Ramos (cell line): ENCODE measurements around the gene COG5.
"Not testable (repeated sequence)": the region's sequence is repeated elsewhere in the genome, so short reads cannot be mapped to it uniquely, and the experiment has no call there.

ENCODE experiments used
- in situ Hi-C: fragments of 300-500 bp; cut with MboI; formaldehyde crosslinking; loops from one replicate; pipeline ENCODE4 v1.14.3; 2022; ENCODE audit warnings: low sequenced_read_pairs; ENCODE audit not compliant: unreplicated experiment

COG5 gene

GRCh38 chr7:107580716-107581383, 17.1 kb upstream of the COG5 start:
- in situ Hi-C loops: no loop called here

- in situ Hi-C loops: no loop called here
Observed at GRCh38 chr7:107579885-107580715, 16.4 kb upstream of the COG5 start, which contains the start of gene BCAP29. BCAP29 (plus strand) TSS chr7:107580246; CDS start chr7:107580773, 527 bp downstream.

- in situ Hi-C loops: no loop called here
Observed at GRCh38 chr7:107579554-107579884, 15.8 kb upstream of the COG5 start.

GRCh38 chr7:107573537-107573936, 9.8 kb upstream of the COG5 start:
- in situ Hi-C loops: no loop called here

GRCh38 chr7:107570298-107570697, 6.6 kb upstream of the COG5 start:
- in situ Hi-C loops: no loop called here

GRCh38 chr7:107564553-107565298, 1.0 kb upstream of the COG5 start:
- in situ Hi-C loops: no loop called here

- in situ Hi-C loops: no loop called here
Observed at GRCh38 chr7:107563081-107563774, 492 bp downstream of the COG5 start.

- in situ Hi-C loops: no loop called here
Observed at GRCh38 chr7:107560898-107561516, 2.7 kb downstream of the COG5 start.

- in situ Hi-C loops: no loop called here
Observed at GRCh38 chr7:107559864-107560263, 3.9 kb downstream of the COG5 start.

- in situ Hi-C loops: no loop called here
Observed at GRCh38 chr7:107555893-107556292, 7.8 kb downstream of the COG5 start.

- in situ Hi-C loops: no loop called here
Observed at GRCh38 chr7:107551936-107552335, 11.8 kb downstream of the COG5 start.

GRCh38 chr7:107544848-107545591, 18.7 kb downstream of the COG5 start:
- in situ Hi-C loops: no loop called here

- in situ Hi-C loops: no loop called here
Observed at GRCh38 chr7:107543338-107543993, 20.3 kb downstream of the COG5 start.

- in situ Hi-C loops: no loop called here
Observed at GRCh38 chr7:107538001-107538400, 25.7 kb downstream of the COG5 start.

- in situ Hi-C loops: not testable (repeated sequence)
Observed at GRCh38 chr7:107537228-107537627, 26.5 kb downstream of the COG5 start.

- in situ Hi-C loops: no loop called here
Observed at GRCh38 chr7:107534139-107534538, 29.6 kb downstream of the COG5 start.

- in situ Hi-C loops: no loop called here
Observed at GRCh38 chr7:107530751-107531150, 33.0 kb downstream of the COG5 start.

- in situ Hi-C loops: no loop called here
Observed at GRCh38 chr7:107528461-107528860, 35.3 kb downstream of the COG5 start.

- in situ Hi-C loops: no loop called here
Observed at GRCh38 chr7:107527196-107527595, 36.5 kb downstream of the COG5 start.
